Pancreas (tissue), 10 donors: ENCODE data around the gene BBX. TPM values are rescaled to one million over a fixed set of nuclear protein-coding genes. Genes with fewer than 3 reads are reported as not detected.
"Not testable (repeated sequence)": the region's sequence is repeated elsewhere in the genome, so short reads cannot be mapped to it uniquely, and the experiment has no call there.

ENCODE experiments used
- ATAC-seq, 4 donors: fragments of 200-7000 bp; cut with Tn5 transposase; one replicate each; pipeline versions ENCODE4 v1.8.0 to v1.9.1; 2020; ENCODE audit warnings: mild to moderate bottlenecking in 4 of 4, moderate library complexity in 4 of 4
- DNase-seq, 6 donors: peaks; one replicate each; pipeline ENCODE4 v3.0.0-alpha.2; 2020
- FAIRE-seq: peaks from 2 replicates; lab custom pipeline; 2012; peaks lifted over from hg19 to GRCh38; lab: Jason Lieb, UNC
- H3K27ac ChIP-seq, 4 donors: fragments of 200-600 bp; sonication (generic); 1 replicate in 3 of 4; 2 replicates in 1 of 4; pipeline versions ENCODE4 v1.5.0 to v1.8.0; 2020
- H3K27me3 ChIP-seq, 4 donors: fragments of 200-600 bp; one replicate each; pipeline ENCODE4 v1.8.0; 2021
- H3K36me3 ChIP-seq, 3 donors: fragments of 200-600 bp; sonication (generic) in 1 of 3; one replicate each; pipeline versions ENCODE4 v1.5.0 to v1.8.0; 2020 to 2021
- H3K4me1 ChIP-seq, 3 donors: fragments of 200-600 bp; one replicate each; pipeline ENCODE4 v1.8.0; 2021
- H3K4me3 ChIP-seq, 4 donors: fragments of 200-600 bp; sonication (generic) in 2 of 4; one replicate each; pipeline versions ENCODE4 v1.5.0 to v1.8.0; 2020 to 2021
- H3K9me3 ChIP-seq, 4 donors: fragments of 200-600 bp; one replicate each; pipeline ENCODE4 v1.8.0; 2021
- WGBS, 2 donors: extraction: QIAGEN DNeasy Blood & Tissue Kit; methylation state at CpG; one replicate each; pipeline ENCODE4 v1.1.7; 2013; 5-methylcytosine and 5-hydroxymethylcytosine counted together
- intact Hi-C, 3 donors: fragments of 100-400 bp; cut with DNase I; formaldehyde crosslinking; loops; one replicate each; pipeline versions ENCODE4 v1.11.1 to v1.14.2; 2022
- polyA plus RNA-seq, 2 donors: library from polyadenylated mRNA; stranded (reverse); fragments of 200-250 nt; gene quantifications; one replicate each; pipeline ENCODE4 v1.2.3, GENCODE V29; 2013
- total RNA-seq, 6 donors: library from RNA; stranded (reverse); fragmentation: NEBNext Ultra II Directional in 4 of 6; extraction: Animal tissue kit (Norgen Biotek cat#: 25700) in 4 of 6; gene quantifications; one replicate each; pipeline versions ENCODE4 v1.2.1 to v1.2.4, GENCODE V29; 2021 to 2023
- TF ChIP-seq, protein P1 (sequence below), 4 donors: fragments of 200-600 bp; sonication (generic) in 3 of 4; IDR thresholded peaks; one replicate each; pipeline versions ENCODE4 v1.5.0 to v1.8.0; 2021; ENCODE audit warnings: antibody characterized with exemption in 4 of 4
- donor health status: healthy with polysubstance abuse.
- donor health status: DM: no; HTN: no; CAD: no; lungs with moderate emphysema.
- donor health status: DM: no; HTN: no; CAD: no.
- donor health status: control.
- donor health status: control.
- donor health status: Bipolar disorder and iron deficiency.
- donor health status: DM: yes; HTN: yes; CAD: no.
- donor health status: DM: no; HTN: no; CAD: no.
- donor health status: DM: no; HTN: no; CAD: no.
- donor health status: DM: yes; HTN: yes; CAD: no.

BBX gene
- total and polyA plus RNA-seq, 8 donors, result 3.9 to 43.8 (median 19.8) TPM

DNA sequence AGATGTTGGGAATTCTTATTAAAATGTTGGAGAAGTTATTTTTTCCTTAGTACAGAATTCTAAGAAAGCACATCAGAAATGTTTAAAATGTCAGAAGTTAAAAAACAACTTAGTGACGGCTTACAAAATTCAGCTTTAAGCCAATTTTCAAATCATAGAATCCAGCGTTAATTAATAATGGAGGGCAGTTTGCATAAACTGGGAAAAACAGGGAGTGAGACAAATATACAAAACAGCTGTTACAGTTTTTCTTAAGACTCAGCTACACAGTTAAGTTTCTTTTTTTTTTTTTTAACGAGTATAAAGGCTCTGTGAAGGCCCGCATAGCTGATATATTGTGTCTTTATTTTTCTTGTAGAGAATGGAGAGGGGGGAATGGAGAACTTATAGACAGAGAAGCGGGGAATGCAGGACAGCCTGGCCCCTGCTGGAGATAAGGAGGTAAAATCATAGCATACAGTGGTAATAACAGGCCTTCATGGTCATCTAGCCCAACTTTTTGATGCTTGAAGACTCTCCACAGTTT is 164.4 kb downstream of the BBX start:
- no peak overlapping the region for H3K4me3 ChIP-seq
- 93 to 95% methylated on average over 5 of the region's 5 CpGs for WGBS, 2 donors
- intact Hi-C loops, result no loop called here
- H3K27ac ChIP-seq, result no peak overlapping the region
- H3K4me1 ChIP-seq, result peaks cover 0 to 7% (median 0%) of the 10 kb centered on the region in 3 donors
- ATAC-seq (no peak), DNase-seq (no peak), FAIRE-seq (no peak)
- no peaks in the 10 kb centered on the region for H3K27me3 ChIP-seq
- TF ChIP-seq, protein P1, sequence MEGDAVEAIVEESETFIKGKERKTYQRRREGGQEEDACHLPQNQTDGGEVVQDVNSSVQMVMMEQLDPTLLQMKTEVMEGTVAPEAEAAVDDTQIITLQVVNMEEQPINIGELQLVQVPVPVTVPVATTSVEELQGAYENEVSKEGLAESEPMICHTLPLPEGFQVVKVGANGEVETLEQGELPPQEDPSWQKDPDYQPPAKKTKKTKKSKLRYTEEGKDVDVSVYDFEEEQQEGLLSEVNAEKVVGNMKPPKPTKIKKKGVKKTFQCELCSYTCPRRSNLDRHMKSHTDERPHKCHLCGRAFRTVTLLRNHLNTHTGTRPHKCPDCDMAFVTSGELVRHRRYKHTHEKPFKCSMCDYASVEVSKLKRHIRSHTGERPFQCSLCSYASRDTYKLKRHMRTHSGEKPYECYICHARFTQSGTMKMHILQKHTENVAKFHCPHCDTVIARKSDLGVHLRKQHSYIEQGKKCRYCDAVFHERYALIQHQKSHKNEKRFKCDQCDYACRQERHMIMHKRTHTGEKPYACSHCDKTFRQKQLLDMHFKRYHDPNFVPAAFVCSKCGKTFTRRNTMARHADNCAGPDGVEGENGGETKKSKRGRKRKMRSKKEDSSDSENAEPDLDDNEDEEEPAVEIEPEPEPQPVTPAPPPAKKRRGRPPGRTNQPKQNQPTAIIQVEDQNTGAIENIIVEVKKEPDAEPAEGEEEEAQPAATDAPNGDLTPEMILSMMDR (IDR thresholded peaks at IDR 0.05), result no peak
- no peaks in the 10 kb centered on the region for H3K36me3 ChIP-seq
- H3K9me3 ChIP-seq, result no peaks in the 10 kb centered on the region

DNA sequence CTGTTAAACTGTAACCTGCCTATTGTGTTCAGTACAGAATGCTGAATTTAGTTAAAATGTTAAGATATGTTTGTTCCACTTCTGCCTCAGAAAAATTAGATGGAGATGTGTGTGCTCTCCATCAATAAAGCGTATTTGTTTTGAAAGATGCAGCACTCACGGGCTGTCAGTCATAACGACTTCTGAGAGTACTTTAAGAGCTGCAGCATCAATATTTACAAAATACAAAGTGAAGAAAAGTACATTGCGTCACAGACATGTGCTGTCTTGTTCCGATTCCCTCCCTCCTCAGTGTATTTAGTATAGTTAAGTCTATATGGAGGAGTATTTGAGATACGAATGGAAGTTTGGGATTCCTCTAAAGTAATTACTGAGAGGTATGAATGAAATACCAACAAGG is 166.6 kb downstream of the BBX start:
- no peak for FAIRE-seq

DNA sequence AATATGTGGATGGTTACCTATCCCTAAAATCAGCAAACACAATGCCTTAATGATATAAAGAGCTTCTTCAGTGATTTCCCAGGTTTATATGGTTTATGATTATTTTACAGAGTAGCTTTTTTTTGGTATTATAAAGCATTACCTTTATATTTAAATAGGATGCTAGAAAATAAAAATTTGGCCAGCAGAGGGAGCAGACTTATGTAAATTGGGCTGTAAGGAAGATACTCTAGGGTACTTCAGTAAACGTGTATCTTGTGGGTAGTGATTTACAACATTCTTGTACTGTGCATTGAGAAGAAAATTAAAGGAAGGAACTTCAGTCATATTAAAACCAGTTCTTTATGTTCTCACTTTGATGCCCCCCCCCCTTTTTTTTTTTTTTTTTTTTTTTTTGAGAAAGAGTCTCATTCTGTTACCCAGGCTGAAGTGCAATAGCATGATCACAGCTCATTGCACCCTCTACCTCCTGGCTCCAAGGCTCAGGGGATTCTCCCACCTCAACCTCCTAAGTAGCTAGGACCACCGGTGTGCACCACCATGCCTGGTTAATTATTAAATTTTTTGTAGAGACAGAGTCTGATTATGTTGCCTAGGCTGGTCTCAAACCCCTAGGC is 167.9 kb downstream of the BBX start:
- WGBS, 2 donors, result 22 to 26% methylated on average over 2 of the region's 2 CpGs
- ATAC-seq, result peak in 3 of 4 donors; percentile 47 to 71 (median 53)
- no peaks in the 10 kb centered on the region for H3K36me3 ChIP-seq
- no peaks in the 10 kb centered on the region for H3K9me3 ChIP-seq
- intact Hi-C loops, result no loop called here
- no peaks in the 10 kb centered on the region for H3K27me3 ChIP-seq
- peak; percentile 59 for FAIRE-seq
- H3K4me3 ChIP-seq, result no peak overlapping the region
- TF ChIP-seq, protein P1 (IDR thresholded peaks at IDR 0.05), result peak in 2 of 4 donors; percentile 23 to 25
- no peak for DNase-seq
- no peak overlapping the region for H3K27ac ChIP-seq
- H3K4me1 ChIP-seq, result no peaks in the 10 kb centered on the region

More for the DNA sequence above, 166.6 kb downstream of the BBX start:
- Histone ChIP-seq H3K4me3 (no peak overlapping the region), H3K36me3 (no peaks in the 10 kb centered on the region), H3K27me3 (no peaks in the 10 kb centered on the region), H3K9me3 (no peaks in the 10 kb centered on the region), H3K4me1 (peaks cover 0 to 5% (median 0%) of the 10 kb centered on the region in 3 donors), H3K27ac (no peak overlapping the region)
- TF ChIP-seq, protein P1 (IDR thresholded peaks at IDR 0.05), result no peak
- DNase-seq (no peak), ATAC-seq (no peak)
- WGBS, 2 donors, result 59 to 66% methylated on average over 6 of the region's 6 CpGs
- intact Hi-C loops, result no loop called here

DNA sequence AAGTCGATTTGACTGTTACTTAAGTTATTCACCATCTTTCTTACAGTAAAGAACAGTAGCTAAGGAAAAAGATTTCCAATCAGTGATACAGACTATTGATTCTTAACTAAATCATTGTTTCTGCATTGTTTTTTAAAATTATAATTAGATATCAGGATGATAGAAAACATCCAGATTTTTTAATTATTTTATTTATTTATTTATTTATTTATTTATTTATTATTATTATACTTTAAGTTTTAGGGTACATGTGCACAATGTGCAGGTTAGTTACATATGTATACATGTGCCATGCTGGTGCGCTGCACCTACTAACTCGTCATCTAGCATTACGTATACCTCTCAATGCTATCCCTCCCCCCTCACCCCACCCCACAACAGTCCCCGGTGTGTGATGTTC is 169.2 kb downstream of the BBX start:
- H3K4me1 ChIP-seq, ATAC-seq, FAIRE-seq, intact Hi-C loops, DNase-seq, H3K4me3 ChIP-seq, H3K9me3 ChIP-seq, H3K27me3 ChIP-seq, H3K36me3 ChIP-seq, H3K27ac ChIP-seq: not testable (repeated sequence)
- 96 to 99% methylated on average over 5 of the region's 5 CpGs for WGBS, 2 donors

DNA sequence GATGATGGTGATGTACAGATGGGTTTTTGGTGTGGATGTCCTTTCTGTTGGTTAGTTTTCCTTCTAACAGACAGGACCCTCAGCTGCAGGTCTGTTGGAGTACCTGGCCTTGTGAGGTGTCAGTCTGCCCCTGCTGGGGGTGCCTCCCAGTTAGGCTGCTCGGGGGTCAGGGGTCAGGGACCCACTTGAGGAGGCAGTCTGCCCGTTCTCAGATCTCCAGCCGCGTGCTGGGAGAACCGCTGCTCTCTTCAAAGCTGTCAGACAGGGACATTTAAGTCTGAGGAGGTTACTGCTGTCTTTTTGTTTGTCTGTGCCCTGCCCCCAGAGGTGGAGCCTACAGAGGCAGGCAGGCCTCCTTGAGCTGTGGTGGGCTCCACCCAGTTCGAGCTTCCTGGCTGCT is 174.6 kb downstream of the BBX start:
- H3K27ac ChIP-seq, DNase-seq: not testable (repeated sequence)
- 33 to 69% methylated on average over 1 to 5 of the region's 6 CpGs for WGBS, 2 donors

DNA sequence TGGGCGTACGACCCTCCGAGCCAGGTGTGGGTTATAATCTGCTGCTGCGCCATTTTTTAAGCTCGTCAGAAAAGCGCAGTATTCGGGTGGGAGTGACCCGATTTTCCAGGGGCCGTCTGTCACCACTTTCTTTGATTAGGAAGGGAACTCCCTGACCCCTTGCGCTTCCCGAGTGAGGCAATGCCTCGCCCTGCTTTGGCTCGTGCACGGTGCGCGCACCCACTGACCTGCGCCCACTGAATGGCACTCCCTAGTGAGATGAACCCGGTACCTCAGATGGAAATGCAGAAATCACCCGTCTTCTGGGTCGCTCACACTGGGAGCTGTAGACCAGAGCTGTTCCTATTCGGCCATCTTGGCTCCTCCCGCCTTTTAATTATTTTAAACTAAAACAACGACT is 175.1 kb downstream of the BBX start:
- H3K9me3 ChIP-seq, intact Hi-C loops, FAIRE-seq, H3K4me1 ChIP-seq, DNase-seq, H3K27ac ChIP-seq, H3K36me3 ChIP-seq, ATAC-seq, H3K27me3 ChIP-seq: not testable (repeated sequence)
- 56 to 82% methylated on average over 23 of the region's 23 CpGs for WGBS, 2 donors
- H3K4me3 ChIP-seq, result peak overlapping the region in 2 of 4 donors; percentile 11 to 29

More for the DNA sequence above, 174.6 kb downstream of the BBX start:
- ATAC-seq, intact Hi-C loops, FAIRE-seq, H3K9me3 ChIP-seq, H3K27me3 ChIP-seq, H3K4me1 ChIP-seq, H3K36me3 ChIP-seq: not testable (repeated sequence)
- H3K4me3 ChIP-seq, result peak overlapping the region in 1 of 4 donors; percentile 29
